Small intestine (tissue), 7 donors: Measurements from ENCODE around the gene ARHGAP24. TPM values are rescaled to one million over a fixed set of nuclear protein-coding genes. Genes with fewer than 3 reads are reported as not detected.
"Not testable (repeated sequence)": the region's sequence is repeated elsewhere in the genome, so short reads cannot be mapped to it uniquely, and the experiment has no call there.

Source experiments
- DNase-seq, 2 donors: peaks; one replicate each; pipeline versions ENCODE4 v3.0.0 to v3.0.0-alpha.2; 2013
- FAIRE-seq: peaks from 2 replicates; lab custom pipeline; 2012; peaks lifted over from hg19 to GRCh38; lab: Jason Lieb, UNC
- H3K27ac ChIP-seq, 3 donors: one replicate each; pipeline ENCODE4 v1.5.1; 2013; ENCODE audit warnings: low read length in 2 of 3, mild to moderate bottlenecking in 2 of 3, control low read depth in 1 of 3, inconsistent platforms in 1 of 3, low read depth in 1 of 3, moderate library complexity in 1 of 3
- H3K27me3 ChIP-seq, 3 donors: one replicate each; pipeline ENCODE4 v1.6.1; 2013; ENCODE audit warnings: low read length in 3 of 3, inconsistent platforms in 1 of 3; ENCODE audit not compliant: control insufficient read depth in 3 of 3, insufficient read depth in 3 of 3
- H3K36me3 ChIP-seq, 3 donors: one replicate each; pipeline ENCODE4 v1.6.1; 2013; ENCODE audit warnings: low read length in 3 of 3, inconsistent platforms in 1 of 3, low read depth in 1 of 3, mild to moderate bottlenecking in 1 of 3, moderate library complexity in 1 of 3; ENCODE audit not compliant: control insufficient read depth in 3 of 3, insufficient read depth in 2 of 3
- H3K4me1 ChIP-seq, 3 donors: one replicate each; pipeline ENCODE4 v1.6.1; 2013; ENCODE audit warnings: low read length in 2 of 3, inconsistent platforms in 1 of 3, low read depth in 1 of 3, mild to moderate bottlenecking in 1 of 3, moderate library complexity in 1 of 3; ENCODE audit not compliant: control insufficient read depth in 3 of 3, insufficient read depth in 2 of 3
- H3K4me3 ChIP-seq, 3 donors: one replicate each; pipeline ENCODE4 v1.5.1; 2013; ENCODE audit warnings: low read length in 3 of 3, control low read depth in 1 of 3, inconsistent platforms in 1 of 3, low read depth in 1 of 3, mild to moderate bottlenecking in 1 of 3, moderate library complexity in 1 of 3
- H3K9me3 ChIP-seq, 2 donors: one replicate each; pipeline ENCODE4 v1.6.1; 2013; ENCODE audit warnings: low read depth in 1 of 2, low read length in 1 of 2; ENCODE audit not compliant: control insufficient read depth in 2 of 2, insufficient read depth in 1 of 2
- WGBS, 3 donors: extraction: QIAGEN DNeasy Blood & Tissue Kit; methylation state at CpG; one replicate each; pipeline ENCODE4 v1.1.7; 2013; 5-methylcytosine and 5-hydroxymethylcytosine counted together
- polyA plus RNA-seq, 4 donors: library from polyadenylated mRNA; stranded (reverse) in 3 of 4; unstranded in 1 of 4; fragments of 200-250 nt in 3 of 4; fragments of 120-200 nt in 1 of 4; gene quantifications; one replicate each; pipeline versions ENCODE4 v1.2.1 to v1.2.3, GENCODE V29; 2013
- donor health status: healthy with polysubstance abuse.
- donor health status: control.
- donor health status: control.
- donor health status: Bipolar disorder and iron deficiency.
- donor health status: healthy.

ARHGAP24 gene
- polyA plus RNA-seq, 4 donors: 1.1 to 4.0 (median 3.8) TPM

DNA sequence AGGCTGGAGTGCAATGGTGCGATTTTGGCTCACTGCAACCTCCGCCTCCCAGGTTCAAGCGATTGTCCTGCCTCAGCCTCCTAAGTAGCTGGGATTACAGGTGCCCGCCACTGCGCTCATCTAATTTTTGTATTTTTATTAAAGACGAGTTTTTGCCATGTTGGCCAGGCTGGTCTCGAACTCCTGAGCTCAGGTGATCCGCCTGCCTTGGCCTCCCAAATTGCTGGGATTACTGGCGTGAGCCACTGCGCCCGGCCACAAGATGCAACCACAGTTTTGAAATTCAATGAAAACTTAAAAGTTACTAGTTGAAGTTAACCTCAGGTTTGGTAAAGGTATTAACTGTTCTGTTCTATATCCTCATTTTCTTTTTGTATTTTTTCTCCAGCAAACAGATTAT lies 427.7 kb downstream of the ARHGAP24 start:
- H3K27me3 ChIP-seq, H3K27ac ChIP-seq, H3K9me3 ChIP-seq, DNase-seq, FAIRE-seq, H3K4me3 ChIP-seq, H3K4me1 ChIP-seq, H3K36me3 ChIP-seq: not testable (repeated sequence)
- 94 to 96% (median 95%) methylated on average over 11 of the region's 11 CpGs for WGBS, 3 donors

DNA sequence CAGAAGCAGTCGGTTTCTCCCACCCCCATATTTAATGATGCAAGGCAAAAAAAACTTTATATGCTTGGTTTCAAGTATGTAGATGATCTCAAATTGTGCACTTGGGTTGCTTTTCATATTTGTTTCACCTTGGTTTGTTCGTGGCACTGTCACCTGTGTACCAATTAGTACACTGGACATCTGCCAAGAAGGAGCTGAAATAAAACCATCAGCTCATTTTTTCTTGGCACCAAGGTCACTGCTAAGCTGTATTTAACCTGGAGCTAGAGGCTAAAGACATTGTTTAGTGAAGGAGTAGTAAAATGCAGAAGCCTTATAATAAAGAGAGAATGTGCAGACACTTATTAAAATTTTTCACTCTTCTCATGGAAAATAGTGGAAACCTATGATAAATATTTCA lies 430.8 kb downstream of the ARHGAP24 start:
- DNase-seq (peak in 1 of 2 donors; percentile 78), FAIRE-seq (no peak)
- H3K4me1 ChIP-seq: peaks cover 0 to 4% (median 2%) of the 10 kb centered on the region in 3 donors
- WGBS, 3 donors: 16 to 58% (median 39%) methylated on average over 2 of the region's 2 CpGs
- H3K27me3 ChIP-seq: no peaks in the 10 kb centered on the region
- H3K27ac ChIP-seq: no peak overlapping the region
- H3K9me3 ChIP-seq: no peaks in the 10 kb centered on the region
- H3K4me3 ChIP-seq: no peak overlapping the region
- no peaks in the 10 kb centered on the region for H3K36me3 ChIP-seq

DNA sequence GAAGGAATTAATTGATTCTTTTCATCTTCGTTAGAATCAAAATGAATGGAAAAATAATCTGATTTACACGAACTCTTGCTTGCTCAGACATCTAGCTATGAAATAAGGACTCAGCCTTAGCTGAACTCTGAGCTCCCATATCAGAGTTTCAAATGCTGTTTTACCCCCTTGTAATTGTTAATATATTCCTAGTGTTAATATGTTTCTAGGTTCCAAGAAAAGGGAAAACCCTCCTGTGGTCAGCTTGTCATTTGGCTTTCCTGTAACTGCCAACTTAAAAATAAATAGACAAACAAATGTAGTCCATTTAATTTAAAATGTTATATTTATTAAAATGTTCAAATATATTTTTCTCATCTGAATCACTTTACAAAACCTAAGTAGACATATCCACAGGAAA lies 432.1 kb downstream of the ARHGAP24 start:
- FAIRE-seq (no peak), DNase-seq (peak in 1 of 2 donors; percentile 12)
- H3K27me3 ChIP-seq: no peaks in the 10 kb centered on the region
- H3K4me1 ChIP-seq: peaks cover 0 to 4% (median 2%) of the 10 kb centered on the region in 3 donors
- H3K4me3 ChIP-seq: no peak overlapping the region
- H3K27ac ChIP-seq: no peak overlapping the region
- H3K9me3 ChIP-seq: no peaks in the 10 kb centered on the region
- H3K36me3 ChIP-seq: no peaks in the 10 kb centered on the region
- WGBS, 3 donors: 78 to 88% (median 80%) methylated on average over 2 of the region's 2 CpGs

DNA sequence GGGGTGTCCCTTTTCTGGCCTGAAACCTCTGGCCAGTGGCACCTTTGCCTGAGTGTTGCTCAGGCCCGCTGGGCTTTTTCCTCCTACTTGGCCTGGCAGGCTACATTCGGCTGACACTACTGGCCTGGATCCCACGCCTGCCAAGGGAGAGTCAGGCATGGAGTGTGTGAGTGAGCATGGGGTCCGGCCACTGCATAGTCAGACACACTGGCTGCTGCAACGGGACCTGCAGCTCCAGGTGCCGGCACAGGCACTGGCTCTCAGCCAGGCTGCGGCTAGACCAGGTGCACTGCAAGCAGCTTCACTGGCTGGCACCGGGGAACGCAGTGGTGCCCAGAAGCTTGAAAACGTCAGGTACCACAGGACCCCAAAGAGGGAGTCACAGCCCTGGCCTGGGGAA lies 434.9 kb downstream of the ARHGAP24 start:
- peaks cover 0 to 15% (median 4%) of the 10 kb centered on the region in 3 donors for H3K4me1 ChIP-seq
- 22 to 62% (median 43%) methylated on average over 10 of the region's 10 CpGs for WGBS, 3 donors
- no peak for FAIRE-seq
- H3K9me3 ChIP-seq: no peaks in the 10 kb centered on the region
- no peaks in the 10 kb centered on the region for H3K36me3 ChIP-seq
- DNase-seq: peak in 1 of 2 donors; percentile 38
- no peak overlapping the region for H3K4me3 ChIP-seq
- no peaks in the 10 kb centered on the region for H3K27me3 ChIP-seq
- H3K27ac ChIP-seq: no peak overlapping the region

DNA sequence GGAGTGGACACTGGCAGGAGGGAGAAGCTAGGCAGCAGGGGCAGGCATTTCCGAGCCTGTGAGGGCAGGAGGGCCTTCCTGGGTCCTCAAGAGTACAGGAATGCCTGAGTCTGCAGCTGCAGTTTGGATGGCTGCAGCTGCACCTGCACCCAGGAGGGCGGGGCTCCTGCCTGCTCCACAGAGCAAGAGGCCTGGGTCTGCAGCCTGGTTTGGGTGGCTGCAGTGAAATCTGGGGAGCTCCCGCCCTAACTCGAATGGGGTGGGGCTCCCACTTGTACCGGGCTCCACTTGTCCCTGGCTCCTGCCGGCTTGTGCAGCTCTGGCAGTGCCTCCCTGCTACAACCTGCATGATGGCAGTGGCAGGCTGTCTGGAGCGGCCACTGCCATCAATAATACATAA lies 436.0 kb downstream of the ARHGAP24 start:
- H3K27me3 ChIP-seq: no peaks in the 10 kb centered on the region
- FAIRE-seq: no peak
- no peak overlapping the region for H3K27ac ChIP-seq
- DNase-seq: no peak
- H3K4me3 ChIP-seq: no peak overlapping the region
- 64 to 74% (median 71%) methylated on average over 7 of the region's 7 CpGs for WGBS, 3 donors
- H3K36me3 ChIP-seq: no peaks in the 10 kb centered on the region
- peaks cover 0 to 15% (median 0%) of the 10 kb centered on the region in 3 donors for H3K4me1 ChIP-seq
- H3K9me3 ChIP-seq: no peaks in the 10 kb centered on the region

DNA sequence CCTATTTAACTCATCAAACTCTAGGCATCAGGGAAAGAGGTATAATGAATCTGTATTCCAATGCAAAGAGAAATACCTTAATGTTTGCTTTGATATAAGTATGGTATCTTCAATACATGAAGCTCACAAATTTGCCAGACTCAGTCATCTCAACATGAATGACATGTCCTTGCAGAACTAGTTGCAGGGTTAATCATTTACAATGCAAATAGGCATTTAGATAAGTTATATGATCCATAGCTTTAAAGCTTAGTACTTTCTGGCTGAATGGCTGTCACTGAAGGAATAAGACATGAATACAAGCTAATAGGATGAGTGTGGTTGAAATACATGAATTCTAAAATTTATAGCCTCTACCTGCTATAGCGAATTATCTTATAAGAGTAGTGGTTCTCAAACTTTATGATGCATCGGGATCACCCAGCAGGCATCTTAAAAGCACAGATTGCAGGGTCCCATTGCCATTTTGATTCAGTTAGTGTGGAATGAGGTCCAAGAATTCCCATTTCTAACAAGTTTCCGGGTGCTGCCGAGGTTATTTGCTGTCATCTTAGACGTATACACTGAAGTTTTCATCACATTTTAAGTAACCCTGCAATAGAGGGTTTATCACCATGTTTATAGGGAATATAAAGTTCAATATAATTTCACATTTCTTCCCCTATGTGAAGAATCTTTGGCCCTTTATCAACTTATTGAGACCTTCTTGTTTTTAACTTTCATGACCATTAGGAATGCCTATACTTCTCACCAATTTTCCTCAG lies 439.2 kb downstream of the ARHGAP24 start:
- FAIRE-seq (peak; percentile 81), DNase-seq (peak; percentile 67 to 77)
- Histone ChIP-seq H3K27ac (peak overlapping the region in 1 of 3 donors; percentile 11), H3K27me3 (no peaks in the 10 kb centered on the region), H3K4me1 (peaks cover 0 to 14% (median 0%) of the 10 kb centered on the region in 3 donors), H3K36me3 (no peaks in the 10 kb centered on the region), H3K9me3 (no peaks in the 10 kb centered on the region), H3K4me3 (no peak overlapping the region)
- 15 to 68% (median 44%) methylated on average over 5 of the region's 5 CpGs for WGBS, 3 donors

DNA sequence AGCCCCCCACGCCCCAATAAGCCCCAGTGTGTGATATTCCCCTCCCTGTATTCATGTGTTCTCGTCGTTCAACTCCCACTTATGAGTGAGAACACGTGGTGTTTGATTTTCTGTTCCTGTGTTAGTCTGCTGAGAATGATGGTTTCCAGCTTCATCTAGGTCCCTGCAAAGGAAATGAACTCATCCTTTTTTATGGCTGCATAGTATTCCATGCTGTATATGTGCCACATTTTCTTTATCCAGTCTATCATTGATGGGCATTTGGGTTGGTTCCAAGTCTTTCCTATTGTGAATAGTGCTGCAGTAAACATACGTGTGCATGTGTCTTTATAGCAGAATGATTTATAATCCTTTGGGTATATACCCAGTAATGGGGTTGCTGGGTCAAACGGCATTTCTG lies 440.6 kb downstream of the ARHGAP24 start:
- H3K4me1 ChIP-seq: peaks cover 0 to 14% (median 0%) of the 10 kb centered on the region in 3 donors
- not testable (repeated sequence) for H3K27ac ChIP-seq, FAIRE-seq, H3K4me3 ChIP-seq, H3K36me3 ChIP-seq, DNase-seq, H3K27me3 ChIP-seq, H3K9me3 ChIP-seq
- 61 to 90% (median 89%) methylated on average over 6 of the region's 6 CpGs for WGBS, 3 donors

DNA sequence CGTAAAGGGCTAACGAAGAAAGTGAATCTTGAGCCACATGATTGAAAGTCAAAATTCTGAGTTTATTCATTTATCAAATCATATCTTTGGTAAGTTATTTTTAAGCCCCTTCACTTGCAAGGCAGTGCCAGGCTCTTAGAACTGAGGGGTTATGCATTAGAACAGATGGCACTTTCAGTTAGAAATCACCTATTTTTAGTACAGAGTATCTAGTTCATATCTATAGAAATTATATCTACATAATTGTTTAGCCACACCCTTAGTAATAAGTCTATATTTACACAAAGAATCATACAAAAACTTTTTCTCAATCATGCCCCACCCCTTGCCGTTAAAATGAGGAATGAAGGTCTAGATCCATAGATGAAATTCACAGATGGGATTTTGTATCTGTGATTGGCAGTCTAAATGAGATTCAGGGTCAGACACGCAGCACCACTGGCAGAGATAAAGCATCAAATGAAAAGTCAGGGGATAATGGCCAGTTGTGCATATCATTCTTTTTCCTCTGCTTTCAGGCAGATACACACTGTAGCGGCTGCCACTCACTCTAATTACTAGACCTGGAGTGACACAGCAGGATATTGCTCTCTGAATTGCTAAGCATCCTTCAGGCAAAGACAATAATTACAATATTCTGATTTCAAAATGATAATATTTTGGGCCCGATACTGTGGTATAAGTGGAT lies 444.4 kb downstream of the ARHGAP24 start:
- no peak overlapping the region for H3K27ac ChIP-seq
- no peak for FAIRE-seq

More for the DNA sequence above, 444.4 kb downstream of the ARHGAP24 start:
- Histone ChIP-seq H3K36me3 (no peaks in the 10 kb centered on the region), H3K27me3 (no peaks in the 10 kb centered on the region), H3K4me3 (no peak overlapping the region), H3K9me3 (no peaks in the 10 kb centered on the region), H3K4me1 (peaks cover 0 to 4% (median 0%) of the 10 kb centered on the region in 3 donors)
- DNase-seq: no peak
- 72 to 85% (median 81%) methylated on average over 6 of the region's 6 CpGs for WGBS, 3 donors
